ENCODE data around the gene CENPH. TPM values are rescaled to one million over a fixed set of nuclear protein-coding genes. Genes with fewer than 3 reads are reported as not detected.

Gene CENPH
- total and polyA plus RNA-seq, 4 donors: 0.33 to 14.6 (median 0.77) TPM

GRCh38 chr5:69166686-69167492 lies 22.5 kb upstream of the CENPH start, which contains the start of gene CCNB1:
Gene CCNB1 (plus strand): TSS chr5:69167150. CDS start chr5:69167263, 113 bp downstream.
- Histone ChIP-seq H3K4me1 (ENCODE audit: control insufficient read depth in 4 of 4, insufficient read depth in 4 of 4, low read length in 3 of 4) (peaks cover 4 to 13% (median 10%) of the 10 kb centered on the region in 4 donors), H3K9ac (ENCODE audit: low read depth in 1 of 2, low read length in 2 of 2) (peak within 1 kb of the TSS; percentile 40 to 44), H3K27me3 (ENCODE audit: control insufficient read depth in 4 of 4, insufficient read depth in 4 of 4, low read length in 3 of 4) (no peaks in the 10 kb centered on the region), H3K36me3 (ENCODE audit: control insufficient read depth in 4 of 4, insufficient read depth in 3 of 4, low read depth in 1 of 4, low read length in 3 of 4) (no peaks in the 10 kb centered on the region), H3K4me3 (ENCODE audit: low read depth in 1 of 3, low read length in 3 of 3) (peak within 1 kb of the TSS; percentile 58 to 86 (median 60)), H3K9me3 (ENCODE audit: control insufficient read depth in 4 of 4, low read length in 3 of 4) (no peaks in the 10 kb centered on the region), H3K27ac (ENCODE audit: low read depth in 1 of 2, low read length in 2 of 2) (peak within 1 kb of the TSS in 1 of 2 donors; percentile 53)
- 2% methylated on average over 50 of the region's 50 CpGs for WGBS
- TF ChIP-seq HNF4A (conservative IDR thresholded peaks at IDR 0.05): peak; percentile 43 to 67
- no peak for TF ChIP-seq FOXA1 (IDR thresholded peaks at IDR 0.05)
- TF ChIP-seq RXRA (IDR thresholded peaks at IDR 0.05): peak; percentile 43 to 51
- no peak for TF ChIP-seq NR2F2 (IDR thresholded peaks at IDR 0.05)
- peak in 1 of 2 donors; percentile 69 for TF ChIP-seq EGR1 (IDR thresholded peaks at IDR 0.05; ENCODE audit: low read depth in 2 of 2)
- peak; percentile 91 for TF ChIP-seq MAX (IDR thresholded peaks at IDR 0.05)
- TF ChIP-seq SP1 (IDR thresholded peaks at IDR 0.05): peak; percentile 77
- peak in 1 of 2 donors; percentile 81 for TF ChIP-seq GABPA (IDR thresholded peaks at IDR 0.05 in 1 of 2, conservative IDR thresholded peaks at IDR 0.05 in 1 of 2)
- TF ChIP-seq CTCF (IDR thresholded peaks at IDR 0.05; ENCODE audit: low read depth, low read length, missing input control): no peak
- peak; percentile 31 for TF ChIP-seq ZBTB33 (IDR thresholded peaks at IDR 0.05)
- peak; percentile 46 to 59 for TF ChIP-seq RAD21 (IDR thresholded peaks at IDR 0.05)
- peak; percentile 69 for TF ChIP-seq YY1 (IDR thresholded peaks at IDR 0.05)
- no peak for TF ChIP-seq ATF3 (IDR thresholded peaks at IDR 0.05)
- no peak for TF ChIP-seq TAF1 (conservative IDR thresholded peaks at IDR 0.05)
- TF ChIP-seq FOXA2 (IDR thresholded peaks at IDR 0.05): no peak
- no peak for TF ChIP-seq REST (IDR thresholded peaks at IDR 0.05)
- no peak for TF ChIP-seq HNF4G (IDR thresholded peaks at IDR 0.05)
- DNase-seq (ENCODE audit: low spot score): peak; percentile 97

Data from liver (tissue), 9 donors.